ENCODE measurements around the gene HMOX2.

The HMOX2 gene

DNA sequence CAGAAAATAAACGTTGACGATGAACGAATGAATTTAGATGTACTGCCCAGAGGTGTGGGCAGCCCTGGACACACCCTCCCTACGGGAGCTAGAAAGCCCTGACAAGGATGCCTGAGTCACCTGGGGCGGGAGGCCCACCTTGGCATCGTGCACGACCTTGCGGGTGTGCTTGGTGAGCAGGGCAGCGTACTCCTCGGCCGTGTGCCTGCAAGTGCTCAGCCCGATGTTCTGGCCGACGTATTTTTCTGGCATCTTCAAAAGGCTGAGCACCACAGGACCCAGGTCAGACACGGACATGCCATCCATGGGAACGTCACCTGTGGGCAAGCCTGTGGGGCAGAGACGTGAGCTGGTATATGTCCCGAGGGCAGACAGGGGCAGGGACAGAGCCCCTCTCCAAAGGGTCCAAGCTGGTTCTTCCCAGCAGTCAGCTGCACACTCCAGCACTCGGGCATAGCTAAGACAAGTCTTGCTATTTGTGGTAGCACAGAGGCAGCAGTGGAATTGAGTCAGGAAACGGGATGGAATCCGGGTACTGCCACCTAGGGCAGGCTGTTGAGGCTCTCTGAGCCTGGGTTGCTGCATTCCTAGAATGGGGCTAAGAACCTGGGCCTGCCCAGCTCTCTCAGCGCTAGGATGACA lies 12.6 kb upstream of the HMOX2 start:
- no peak for DNase-seq (ENCODE audit: low spot score)

DNA sequence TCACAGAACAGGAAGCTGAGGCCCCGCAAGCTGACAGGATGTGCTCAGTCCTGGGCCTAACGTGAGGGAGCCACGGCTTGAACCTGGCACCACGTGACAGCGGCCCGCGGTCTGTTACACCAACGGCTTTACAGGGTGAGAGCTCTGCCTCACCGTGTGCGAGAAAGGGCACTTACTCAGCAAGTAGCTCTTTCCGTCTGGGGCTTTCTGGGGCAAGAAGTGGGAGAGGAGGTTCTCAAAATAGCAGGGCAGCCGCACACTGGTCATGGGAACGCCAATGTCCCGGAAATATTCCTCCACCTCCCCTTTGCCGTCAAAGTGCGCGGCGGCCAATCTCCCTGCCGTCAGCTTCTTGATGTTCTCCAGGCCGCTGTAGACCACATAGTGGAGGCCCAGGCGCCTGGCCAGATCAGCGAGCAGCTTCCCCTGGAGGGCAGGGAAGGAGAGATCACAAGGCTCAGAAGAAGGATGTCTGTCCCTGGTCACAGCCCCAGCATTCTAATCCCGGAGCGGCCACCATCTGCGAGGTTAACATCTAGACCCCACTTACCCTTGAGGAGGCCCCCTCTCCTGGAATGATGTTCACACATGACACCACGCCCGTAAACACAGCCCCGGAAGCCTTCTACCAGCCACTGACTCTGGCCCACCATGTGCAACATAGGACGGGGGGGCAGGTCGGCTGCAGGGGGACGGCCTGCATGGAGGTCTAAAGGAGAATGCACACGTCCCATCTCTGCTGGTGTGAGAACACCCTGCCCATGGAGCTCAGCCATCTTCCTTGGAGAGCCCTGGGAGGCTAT lies 10.0 kb upstream of the HMOX2 start:
- no peak for DNase-seq (ENCODE audit: low spot score)

DNA sequence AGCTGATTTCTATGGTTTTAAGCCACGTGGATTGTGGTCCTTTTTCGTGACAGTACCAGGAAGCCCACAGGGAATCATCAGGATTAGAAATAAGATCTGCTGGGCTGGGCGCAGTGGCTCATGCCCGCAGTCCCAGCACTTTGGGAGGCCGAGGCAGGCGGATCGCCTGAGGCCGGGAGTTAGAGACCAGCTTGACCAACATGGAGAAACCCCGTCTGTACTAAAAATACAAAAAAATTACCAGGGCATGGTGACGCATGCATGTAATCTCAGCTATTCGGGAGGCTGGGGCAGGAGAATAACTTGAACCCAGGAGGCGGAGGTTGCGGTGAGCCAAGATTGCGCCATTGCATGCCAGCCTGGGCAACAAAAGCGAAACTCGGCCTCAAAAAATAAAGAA lies 8.3 kb upstream of the HMOX2 start:
- no peak for DNase-seq (ENCODE audit: low spot score)

DNA sequence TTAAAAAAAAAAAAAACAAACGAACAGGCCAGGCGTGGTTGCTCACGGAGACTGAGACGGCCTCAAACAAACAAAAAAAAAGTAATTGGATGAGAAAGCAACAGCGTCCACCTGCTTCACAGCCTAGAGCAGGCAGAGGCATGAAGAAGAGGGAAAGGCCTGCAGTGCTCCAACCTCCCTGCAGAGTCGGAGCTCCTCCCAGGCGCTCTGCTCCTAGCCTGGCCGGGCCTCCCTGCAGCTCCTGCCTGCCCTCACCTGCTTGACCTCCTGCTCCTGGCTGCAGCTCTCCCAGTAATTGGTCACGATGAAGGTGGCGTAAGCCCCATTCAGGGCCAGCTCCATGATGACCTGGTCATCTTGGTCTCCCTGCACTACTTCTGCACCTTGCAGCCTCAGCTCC lies 7.2 kb upstream of the HMOX2 start:
- no peak for DNase-seq (ENCODE audit: low spot score)

DNA sequence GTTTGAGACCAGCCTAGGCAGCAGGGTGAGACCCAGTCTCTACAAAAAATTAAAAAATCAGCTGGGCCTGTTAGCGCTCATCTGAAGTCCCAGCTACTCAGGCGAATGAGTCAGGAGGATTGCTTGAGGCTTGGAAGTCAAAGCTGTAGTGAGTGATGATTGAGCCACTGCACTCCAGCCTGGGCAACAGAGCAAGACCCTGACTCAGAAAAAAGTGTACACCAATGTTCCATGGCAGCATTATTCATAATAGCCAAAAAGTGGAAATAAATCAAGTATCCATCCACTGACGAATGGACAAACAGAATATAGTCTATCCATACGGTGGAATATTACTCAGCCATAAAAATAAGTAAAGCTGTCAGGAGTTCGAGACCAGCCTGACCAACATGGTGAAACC lies 4.3 kb upstream of the HMOX2 start:
- DNase-seq (ENCODE audit: low spot score): no peak

GRCh38 chr16:4472880-4473279 lies 3.3 kb upstream of the HMOX2 start:
- no peak for DNase-seq (ENCODE audit: low spot score)

DNA sequence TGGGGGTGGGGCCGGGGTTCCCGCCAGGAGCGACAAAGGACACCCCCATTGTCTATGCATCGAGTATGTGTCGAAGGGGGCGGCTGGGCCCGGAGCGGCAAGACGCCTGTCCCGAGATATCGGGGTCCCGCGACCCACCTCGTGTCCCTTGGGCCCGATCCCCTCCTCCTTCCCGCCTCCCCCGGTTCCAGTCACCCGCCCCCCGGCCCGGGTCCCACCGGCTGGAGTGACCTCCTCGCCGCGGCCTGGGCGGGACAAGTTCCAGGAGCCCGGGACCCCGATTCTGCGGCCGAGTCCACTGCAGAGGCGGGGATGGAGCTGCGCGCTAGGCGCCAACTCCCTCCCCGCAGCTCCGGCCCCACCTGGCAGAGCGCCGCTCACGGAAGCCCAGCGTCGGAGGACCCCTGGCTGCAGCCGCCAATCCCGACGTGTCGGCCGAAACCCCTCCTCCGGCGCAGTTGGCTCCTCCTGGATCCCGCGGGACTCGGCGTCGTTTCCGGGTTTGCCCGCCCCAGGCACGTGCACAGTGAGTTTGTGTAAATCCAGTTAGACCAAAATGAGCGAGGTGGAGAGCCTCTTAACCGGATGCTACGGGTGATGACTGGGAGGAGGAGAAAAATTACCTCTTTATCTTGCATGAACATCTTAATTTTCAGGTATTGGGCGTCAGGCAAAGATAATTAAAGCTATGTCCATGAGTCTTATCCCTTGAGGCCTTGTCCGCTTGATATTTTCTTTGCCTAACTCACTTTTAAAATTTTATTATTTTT lies 1.8 kb upstream of the HMOX2 start, which contains the start of gene NMRAL1:
Gene NMRAL1, minus strand, starts transcription at position 434 of the 770 bp plus-strand sequence. CDS start 493 bp downstream, outside the sequence.
- DNase-seq (ENCODE audit: low spot score): peak; percentile 80

DNA sequence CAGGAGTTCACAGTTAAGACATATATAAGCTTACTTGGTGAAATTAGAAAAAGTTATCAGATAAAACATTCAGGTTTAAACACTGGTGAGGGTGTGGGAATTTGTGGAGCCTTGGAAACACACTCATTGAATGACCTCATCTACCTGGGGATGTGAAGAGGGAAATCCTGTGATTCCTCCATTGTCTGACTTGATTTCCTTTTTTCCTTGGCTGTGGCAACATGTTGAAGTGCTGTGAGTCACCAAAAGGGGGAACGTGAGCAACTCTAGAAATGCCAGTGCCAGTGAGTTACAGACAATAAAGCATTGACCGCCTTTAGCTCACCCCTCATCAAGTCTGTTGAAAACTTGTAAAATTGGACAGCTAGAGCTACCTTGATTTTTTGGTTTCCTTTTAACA lies 1.8 kb downstream of the HMOX2 start:
- DNase-seq (ENCODE audit: low spot score): no peak

- no peak for DNase-seq (ENCODE audit: low spot score)
These were observed 5.3 kb downstream of the HMOX2 start for GRCh38 chr16:4481526-4481925.

GRCh38 chr16:4481963-4482362 lies 5.8 kb downstream of the HMOX2 start:
- no peak for DNase-seq (ENCODE audit: low spot score)

DNA sequence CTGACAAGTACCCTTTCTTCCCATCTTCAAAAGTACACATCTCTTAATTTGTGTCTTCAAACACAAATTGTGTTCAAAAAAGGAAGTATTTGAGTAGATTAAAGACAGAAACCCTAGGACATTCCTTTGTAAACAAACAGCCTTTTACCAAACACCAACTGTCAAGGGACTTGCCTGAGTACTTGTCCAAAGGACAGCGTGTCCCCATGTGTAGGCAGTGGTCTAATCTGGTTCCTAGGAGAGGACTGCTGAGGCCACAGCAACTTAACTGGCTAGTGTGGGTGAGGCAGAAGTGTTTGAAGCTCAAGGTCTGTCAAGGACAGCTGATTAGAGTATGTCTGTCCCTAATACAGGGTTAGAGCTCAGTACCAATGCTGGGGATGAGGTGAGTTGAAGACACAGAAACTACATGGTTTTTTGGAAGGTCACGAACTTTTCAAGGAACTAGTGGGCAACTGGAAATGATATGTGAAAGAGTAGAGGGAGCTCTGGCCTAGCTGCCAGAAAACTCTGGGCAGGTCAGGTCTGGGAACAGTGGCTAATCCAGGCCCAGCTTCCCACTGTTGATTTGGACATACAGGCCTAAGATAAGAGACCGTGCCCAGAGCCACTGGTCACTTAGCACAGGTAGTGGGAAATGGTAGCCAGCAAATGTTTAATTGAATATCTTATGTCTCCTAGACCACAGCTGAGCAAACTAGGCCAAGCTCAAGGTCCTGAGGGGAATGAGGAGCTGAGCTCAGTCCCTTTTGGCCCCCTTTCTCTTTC lies 10.1 kb downstream of the HMOX2 start:
- no peak for DNase-seq (ENCODE audit: low spot score)

GRCh38 chr16:4487955-4488498 lies 11.8 kb downstream of the HMOX2 start:
- no peak for DNase-seq (ENCODE audit: low spot score)

DNA sequence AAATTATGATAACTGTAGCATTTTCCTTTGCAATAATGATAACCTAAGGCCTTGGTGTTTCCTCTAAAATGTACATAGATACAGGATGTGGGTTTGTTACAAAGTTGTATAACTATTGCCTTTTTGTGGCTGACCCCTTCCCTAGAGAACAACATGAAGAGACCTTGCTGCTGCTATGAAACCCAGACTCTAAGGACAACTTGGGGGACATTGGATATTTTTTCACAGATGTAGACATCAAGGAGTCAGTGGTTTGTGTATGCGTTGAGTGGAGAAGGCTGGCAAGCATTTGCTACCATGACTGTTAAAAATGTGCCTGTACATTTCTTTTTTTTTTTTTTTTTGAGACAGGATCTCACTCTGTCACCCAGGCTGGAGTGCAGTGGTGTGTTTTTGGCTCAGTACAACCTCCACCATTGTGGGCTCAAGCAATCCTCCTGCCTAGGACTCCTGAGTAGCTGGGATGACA lies 12.3 kb downstream of the HMOX2 start:
- DNase-seq (ENCODE audit: low spot score): no peak

DNA sequence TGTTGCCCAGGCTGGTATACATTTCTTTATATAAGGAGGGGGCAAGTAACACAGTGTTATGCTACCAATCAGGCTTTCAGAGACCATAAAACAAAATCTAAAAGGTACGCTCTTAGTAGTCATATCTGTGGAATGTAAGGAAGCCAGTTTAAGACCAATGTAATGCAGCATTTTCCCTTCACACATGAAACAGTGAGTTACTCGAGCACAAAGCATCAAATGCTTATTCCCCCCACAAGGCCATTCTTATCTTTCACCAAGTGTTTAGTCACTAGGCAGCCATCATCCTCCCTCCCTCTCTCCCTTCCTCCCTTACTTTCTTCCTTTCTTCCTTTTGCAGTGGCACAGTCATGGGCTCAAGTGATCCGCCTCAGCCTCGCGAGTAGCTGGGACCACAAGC lies 12.8 kb downstream of the HMOX2 start:
- no peak for DNase-seq (ENCODE audit: low spot score)

DNA sequence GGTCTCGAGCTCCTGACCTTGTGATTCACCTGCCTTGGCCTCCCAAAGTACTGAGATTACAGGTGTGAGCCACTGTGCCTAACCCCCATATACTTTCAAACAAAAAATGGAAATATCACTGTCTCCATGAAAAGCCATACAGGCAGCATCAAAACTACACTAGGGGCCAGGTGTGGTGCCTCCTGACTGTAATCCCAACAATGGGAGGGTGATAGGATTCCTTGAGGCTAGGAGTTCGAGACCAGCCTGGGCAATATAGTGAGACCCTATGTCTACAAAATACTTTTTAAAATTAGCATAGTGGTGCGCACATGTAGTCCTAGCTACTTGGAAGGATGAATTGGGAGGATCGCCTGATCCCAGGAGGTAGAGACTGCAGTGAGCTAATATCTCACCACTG lies 15.7 kb downstream of the HMOX2 start:
- DNase-seq (ENCODE audit: low spot score): no peak

DNA sequence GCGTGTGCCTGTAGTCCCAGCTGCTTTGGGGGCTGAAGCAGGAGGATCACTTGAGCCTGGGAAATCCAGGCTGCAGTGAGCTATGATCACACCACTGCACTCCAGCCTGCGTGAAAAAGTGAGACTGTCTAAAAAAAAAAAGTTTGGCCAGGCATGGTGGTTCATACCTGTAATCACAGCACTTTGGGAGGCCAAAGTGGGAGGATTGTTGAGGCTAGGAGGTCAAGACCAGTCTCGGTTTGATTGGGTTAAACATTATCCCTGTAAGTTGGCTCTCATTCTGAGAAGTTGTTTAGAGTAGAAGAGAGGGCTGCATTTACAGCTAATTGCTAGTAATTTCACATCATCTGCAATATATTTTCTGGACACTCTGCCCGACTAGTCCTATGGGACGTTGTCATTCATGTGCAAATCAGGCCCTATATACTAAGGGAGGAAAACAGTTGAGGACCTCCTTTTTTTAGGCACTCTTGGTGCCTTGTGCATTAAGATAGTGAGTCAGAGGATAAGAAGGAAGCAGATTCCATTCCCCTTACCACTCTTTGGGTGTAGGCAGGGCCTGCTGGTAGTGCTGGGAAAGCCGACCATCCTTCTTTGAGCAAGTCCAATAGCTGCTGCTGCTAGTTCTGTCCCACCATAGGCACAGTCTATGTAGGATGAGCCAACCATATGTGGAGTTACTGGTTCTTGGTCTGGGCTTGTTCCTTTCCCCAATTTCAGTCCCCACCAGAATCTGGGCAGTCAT lies 18.7 kb downstream of the HMOX2 start:
- DNase-seq (ENCODE audit: low spot score): no peak

DNA sequence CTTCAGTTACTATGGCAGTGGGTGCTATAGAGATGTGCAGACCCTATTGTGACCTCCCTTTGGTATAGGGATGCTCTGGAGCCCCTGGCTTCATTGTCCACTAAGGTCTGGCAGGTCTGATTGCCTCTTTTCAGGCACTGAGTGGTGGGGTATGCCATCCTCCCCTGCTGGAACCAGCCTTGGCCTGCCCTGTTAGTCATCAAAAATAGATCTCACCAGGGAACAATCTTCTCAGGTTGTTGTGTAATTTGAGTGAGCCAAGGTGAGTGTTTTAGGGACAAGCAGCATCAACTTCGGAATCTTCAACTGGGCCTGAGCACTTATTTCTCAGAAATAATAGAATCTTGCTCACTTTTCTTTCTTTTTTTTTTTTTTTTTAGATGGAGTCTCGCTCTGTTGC lies 19.6 kb downstream of the HMOX2 start:
- no peak for DNase-seq (ENCODE audit: low spot score)

DNA sequence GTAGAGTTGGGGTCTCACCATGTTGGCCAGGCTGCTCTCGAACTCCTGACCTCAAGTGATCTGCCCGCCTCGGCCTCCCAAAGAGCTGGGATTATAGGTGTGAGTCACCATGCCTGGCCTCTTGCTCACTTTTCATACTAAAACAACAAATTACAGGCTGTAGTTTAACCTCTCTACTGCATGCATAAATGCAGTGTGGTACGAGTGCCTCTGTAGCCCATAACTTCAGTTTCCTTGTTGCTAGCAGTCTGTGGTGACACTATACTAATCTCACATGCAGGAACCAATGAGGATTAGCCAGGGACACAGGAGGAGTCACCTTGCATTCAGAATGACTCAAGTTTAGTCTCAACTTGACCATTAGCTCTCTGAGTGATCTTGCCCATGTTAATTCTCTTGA lies 20.1 kb downstream of the HMOX2 start:
- no peak for DNase-seq (ENCODE audit: low spot score)

GRCh38 chr16:4498546-4499195 lies 22.5 kb downstream of the HMOX2 start:
- DNase-seq (ENCODE audit: low spot score): no peak

- DNase-seq (ENCODE audit: low spot score): no peak
These were observed 23.0 kb downstream of the HMOX2 start for GRCh38 chr16:4499196-4499555.

- no peak for DNase-seq (ENCODE audit: low spot score)
These were observed 24.1 kb downstream of the HMOX2 start for GRCh38 chr16:4500272-4500671.

All from D341Med (cell line).